GM19035 (cell line): ENCODE measurements around the gene WDR64.

ENCODE experiments used
- ATAC-seq: cut with Tn5 transposase; IDR thresholded peaks from one replicate; pipeline ENCODE4 v1.9.1; 2021; ENCODE audit not compliant: unreplicated experiment

Gene WDR64

DNA sequence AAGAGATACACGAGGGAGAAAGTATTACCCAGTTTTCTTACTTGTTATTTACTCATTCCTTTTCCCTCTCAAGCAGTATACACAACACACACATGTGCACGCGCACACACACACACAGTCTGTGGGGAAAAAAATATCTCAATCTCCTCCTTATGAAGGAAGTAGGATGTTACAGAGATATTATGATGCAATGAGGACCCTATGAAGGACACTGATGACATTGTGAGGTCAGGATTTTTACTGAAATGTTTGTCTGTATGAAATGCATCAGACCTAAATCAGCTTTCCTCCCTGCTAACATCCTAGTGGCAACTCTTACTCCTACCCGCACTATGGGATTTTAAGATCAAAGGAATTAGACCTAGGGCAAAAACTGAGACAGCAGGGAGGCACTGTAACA, at the start of gene WDR64:
TSS of gene WDR64 (plus strand) at position 270 of the 400 bp plus-strand sequence. CDS start 204 bp downstream, outside the sequence.
- no peak for ATAC-seq

- ATAC-seq, result no peak
Observed at GRCh38 chr1:241603731-241604245, 48.3 kb upstream of the WDR64 start.

DNA sequence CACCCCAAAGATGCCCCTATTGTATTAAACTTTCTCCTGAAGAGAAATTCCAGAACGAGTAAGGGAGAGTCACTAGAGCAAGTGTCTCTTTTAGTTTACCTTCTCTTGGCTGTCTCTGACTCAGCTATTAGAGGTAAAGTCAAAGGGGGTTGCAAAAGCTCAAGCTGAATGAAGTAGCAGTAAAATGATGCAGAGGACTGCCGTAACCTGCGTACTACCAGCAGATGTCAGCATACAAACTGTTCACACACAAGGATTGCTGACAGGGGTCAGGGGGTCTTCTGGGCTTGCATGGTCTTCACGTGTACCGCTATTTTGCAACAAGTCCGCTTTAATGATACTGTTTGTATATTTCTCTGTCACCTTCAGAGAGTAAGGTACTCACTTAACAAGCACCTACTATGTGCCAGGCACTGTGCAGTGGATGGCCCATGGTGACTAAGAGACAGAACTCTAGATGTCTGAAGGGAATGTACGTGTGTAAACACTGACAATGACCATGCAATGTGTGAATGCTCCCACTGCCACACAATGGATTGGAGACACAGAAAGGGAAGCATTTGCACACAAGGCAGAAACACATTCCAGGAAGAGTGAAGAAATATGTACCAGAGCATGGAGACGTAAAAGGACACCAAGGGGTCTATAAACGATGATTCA, 46.8 kb upstream of the WDR64 start:
- no peak for ATAC-seq

DNA sequence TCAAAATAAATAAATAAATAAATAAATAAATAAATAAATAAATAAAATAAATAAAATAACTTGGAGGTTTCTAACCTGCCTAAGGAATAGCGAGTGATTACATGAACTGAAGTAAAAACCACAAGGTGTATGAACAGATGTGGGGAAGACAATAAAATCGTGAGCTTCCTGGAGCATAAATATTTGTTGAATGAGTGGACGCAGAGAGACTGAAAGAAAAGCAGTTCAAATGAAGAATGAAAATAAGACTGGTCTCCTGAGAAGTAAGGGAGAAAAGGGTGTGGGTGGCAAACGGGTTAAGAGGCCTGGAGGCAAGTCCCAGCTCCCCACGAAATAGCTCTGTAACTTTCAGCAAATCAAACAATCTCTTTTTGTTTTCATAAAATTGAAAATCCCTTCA, 45.5 kb upstream of the WDR64 start:
- ATAC-seq, result no peak

GRCh38 chr1:241607497-241607896, 44.6 kb upstream of the WDR64 start:
- no peak for ATAC-seq

DNA sequence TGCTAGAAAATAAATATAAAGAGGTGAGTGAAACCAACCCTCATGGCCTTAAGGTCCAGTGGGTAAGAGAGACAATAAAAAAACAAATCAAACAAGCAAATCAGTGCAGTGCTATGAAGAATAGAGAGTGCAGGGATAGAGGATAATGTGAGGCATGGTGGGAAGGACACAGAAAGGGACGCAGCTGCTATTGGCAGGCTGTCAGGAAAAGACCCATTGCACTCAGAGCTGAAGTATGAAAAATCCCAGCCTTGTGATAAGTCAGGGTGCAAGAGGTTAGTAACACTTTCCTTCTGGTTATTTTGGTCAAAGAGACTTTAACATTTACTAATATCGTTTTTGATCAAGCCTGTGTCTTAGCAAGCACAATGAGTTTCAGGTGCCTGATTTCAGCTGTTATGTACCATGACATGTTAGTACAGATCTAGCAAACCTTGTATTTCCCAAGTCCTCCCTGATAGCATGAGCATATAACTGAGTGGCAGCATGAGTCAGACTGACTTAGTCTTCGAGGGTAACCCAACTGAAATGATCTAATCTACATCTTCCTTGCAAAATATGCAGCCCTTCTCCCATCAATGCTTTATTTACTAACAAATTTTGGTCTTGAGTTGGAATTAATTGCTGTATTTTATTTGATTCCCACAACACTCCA, 43.6 kb upstream of the WDR64 start:
- no peak for ATAC-seq

GRCh38 chr1:241610056-241610815, 41.8 kb upstream of the WDR64 start:
- ATAC-seq, result no peak

GRCh38 chr1:241611063-241611462, 41.0 kb upstream of the WDR64 start:
- peak; percentile 96 for ATAC-seq

- ATAC-seq, result no peak
Observed at GRCh38 chr1:241611736-241612135, 40.3 kb upstream of the WDR64 start.

GRCh38 chr1:241612533-241613477, 39.3 kb upstream of the WDR64 start:
- no peak for ATAC-seq

GRCh38 chr1:241614144-241614543, 37.9 kb upstream of the WDR64 start:
- ATAC-seq, result no peak

- ATAC-seq, result no peak
Observed at GRCh38 chr1:241614572-241614971, 37.5 kb upstream of the WDR64 start.

DNA sequence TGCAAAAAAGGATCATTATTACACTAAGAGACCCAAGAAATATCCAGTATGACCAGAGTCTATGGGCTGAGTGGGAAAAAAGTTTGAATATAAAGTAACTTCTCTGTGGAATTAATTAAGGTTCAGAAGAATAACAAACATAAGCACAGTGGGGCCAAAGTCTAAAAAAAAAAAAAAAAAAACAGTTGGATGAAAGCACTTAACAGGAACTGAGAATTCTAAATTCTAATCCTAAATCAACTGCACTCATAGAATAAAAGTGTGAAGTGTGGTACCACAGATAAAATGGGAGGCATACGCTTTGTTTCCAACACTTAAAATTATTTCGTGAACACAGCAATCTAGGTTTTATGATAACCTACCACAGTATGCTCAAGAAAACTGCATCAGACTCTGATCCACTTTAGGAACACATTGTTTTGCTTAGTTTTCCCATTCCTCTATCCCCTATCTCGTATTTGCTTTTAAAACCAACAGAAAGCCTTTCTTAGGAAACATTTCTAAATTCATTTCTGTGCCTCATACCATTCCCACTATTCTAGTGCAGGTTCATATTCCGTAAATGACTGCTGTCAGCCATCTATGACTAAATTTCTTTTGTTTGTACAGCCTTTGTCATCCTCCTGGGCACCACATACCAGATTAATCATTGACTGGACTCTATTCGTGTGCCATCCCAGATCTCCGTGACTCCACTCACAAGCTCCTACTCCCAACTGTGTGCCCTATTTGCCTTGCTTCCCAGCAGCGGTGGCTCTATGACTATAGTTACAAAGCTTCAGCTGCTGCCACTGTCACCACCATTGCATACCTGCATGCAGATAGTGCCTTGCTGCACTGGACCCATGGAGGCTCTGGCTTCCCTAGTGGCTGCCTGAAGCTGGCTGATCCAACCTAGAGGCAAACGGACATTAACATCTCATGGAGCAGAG, 36.8 kb upstream of the WDR64 start:
- ATAC-seq, result no peak

DNA sequence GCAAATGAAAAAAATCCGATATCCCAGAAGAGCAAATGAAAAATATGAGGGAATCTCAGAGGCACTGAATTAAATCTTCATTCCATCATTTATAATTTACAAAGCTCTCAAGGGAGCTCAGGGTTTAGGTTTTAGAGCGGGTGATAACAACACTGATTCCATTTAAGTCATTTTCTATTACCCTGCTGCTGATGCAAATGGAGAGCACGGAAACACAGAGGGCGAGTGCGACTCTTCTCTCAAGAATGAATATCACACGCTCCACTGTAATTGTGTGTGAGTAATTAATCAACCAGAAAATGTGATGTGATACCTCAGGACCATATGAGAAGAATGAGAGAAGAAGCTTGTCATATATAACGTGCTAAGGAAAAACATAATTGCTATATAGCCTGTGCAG, 34.7 kb upstream of the WDR64 start:
- no peak for ATAC-seq

GRCh38 chr1:241622669-241623068, 29.4 kb upstream of the WDR64 start:
- ATAC-seq, result no peak

- no peak for ATAC-seq
Observed at GRCh38 chr1:241624935-241625334, 27.1 kb upstream of the WDR64 start.

DNA sequence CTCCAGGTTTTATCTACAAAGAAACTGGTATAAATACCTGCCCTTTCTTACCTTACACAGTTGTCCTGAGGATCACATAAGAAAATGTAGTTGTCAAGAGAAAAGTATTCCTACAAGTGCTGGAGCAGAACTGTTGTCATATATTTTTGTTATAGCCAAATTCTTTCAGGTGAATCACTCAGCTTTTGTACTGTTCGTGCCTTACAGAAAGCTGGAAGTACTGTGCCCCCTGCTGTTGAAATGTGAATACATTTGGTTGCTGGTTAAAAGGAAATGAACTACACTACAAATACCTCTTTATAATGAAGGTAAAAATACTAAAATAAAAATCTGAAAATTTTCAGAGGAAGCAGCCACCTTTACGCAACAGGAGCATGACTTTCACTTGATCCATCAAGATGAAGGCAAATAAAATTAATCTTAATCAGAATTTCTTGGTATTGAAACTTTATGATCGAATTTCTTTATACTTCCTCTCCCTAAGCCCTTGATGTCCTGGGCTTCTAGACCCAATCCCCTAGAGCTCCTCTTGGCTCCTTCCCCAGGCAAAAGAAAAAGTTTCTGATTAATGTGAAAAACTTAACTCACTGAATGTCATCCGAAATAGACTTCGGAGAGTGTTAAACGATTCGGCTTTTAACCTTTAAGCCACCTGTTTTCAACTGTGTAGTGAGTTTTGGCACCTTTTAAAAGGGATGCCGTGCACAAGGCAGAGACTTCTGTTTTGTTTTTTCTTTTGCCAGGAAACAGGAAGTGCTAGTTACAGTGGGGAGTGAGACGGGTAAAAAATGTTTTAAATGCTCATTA, 24.4 kb upstream of the WDR64 start:
- peak; percentile 79 for ATAC-seq

GRCh38 chr1:241630005-241630404, 22.1 kb upstream of the WDR64 start:
- ATAC-seq, result no peak

- no peak for ATAC-seq
Observed at GRCh38 chr1:241630476-241630875, 21.6 kb upstream of the WDR64 start.
